Prostate gland (tissue), 2 donors: ENCODE results near the gene RBM45. TPM values are rescaled to one million over a fixed set of nuclear protein-coding genes. Genes with fewer than 3 reads are reported as not detected.

Source experiments
- small RNA-seq, 2 donors: library from RNA; depleted of rRNA; stranded (forward); fragments of <200 nt; gene quantifications; one replicate each; pipeline ENCODE3, GENCODE V24; 2016
- total RNA-seq, 2 donors: library from RNA; depleted of rRNA; stranded (reverse); fragments of >200 nt; gene quantifications; one replicate each; pipeline ENCODE4 v1.1.0, GENCODE V29; 2016

RBM45 gene
- total RNA-seq, 2 donors from 2014 or later, result 9.7 to 19.0 TPM

Small RNAs within 50 kb of the gene (small RNA-seq; reads per million reads assigned to genes)
- gene AC011998.1, result 0 reads per million in 2 donors
- 0 reads per million in 2 donors for gene RNU5E-9P

Other genes with a start within 250 kb of the RBM45 start
- 10 to 100 TPM; 14.9 to 26.6 TPM for gene PDE11A, start 39.7 kb upstream of the RBM45 start, total RNA-seq
- gene OSBPL6, start 82.1 kb downstream of the RBM45 start, total RNA-seq, result 10 to 100 TPM in 1 of 2 donors, 1 to 10 TPM in 1; 2.4 to 10.8 TPM